Lower leg skin (tissue), 4 donors: ENCODE data around the gene CDK12. TPM values are rescaled to one million over a fixed set of nuclear protein-coding genes. Genes with fewer than 3 reads are reported as not detected.

Source experiments
- DNase-seq, 2 donors: peaks; one replicate each; pipeline ENCODE4 v3.0.0-alpha.2; 2019; ENCODE audit warnings: low spot score in 2 of 2
- H3K4me3 ChIP-seq: fragments of 200-600 bp; sonication (generic); 2 replicates; pipeline ENCODE4 v1.5.1; 2017; ENCODE audit warnings: mild to moderate bottlenecking, low read depth; ENCODE audit not compliant: poor library complexity, severe bottlenecking
- POLR2A ChIP-seq, 2 donors: fragments of 450-650 bp; IDR thresholded peaks; one replicate each; pipeline ENCODE4 v1.6.1; 2016 to 2017; ENCODE audit warnings: antibody characterized with exemption in 2 of 2, mild to moderate bottlenecking in 1 of 2, moderate library complexity in 1 of 2
- WGBS, 2 donors: methylation state at CpG; one replicate each; pipeline ENCODE4 v1.1.5; 2018; 5-methylcytosine and 5-hydroxymethylcytosine counted together
- intact Hi-C: fragments of 100-400 bp; cut with DNase I; formaldehyde crosslinking; loops from one replicate; pipeline ENCODE4 v1.15.0; 2023; ENCODE audit warnings: low total_unique reads
- total RNA-seq, 4 donors: library from RNA; depleted of rRNA; stranded (reverse); fragments of >200 nt; gene quantifications; one replicate each; pipeline ENCODE4 v1.1.0, GENCODE V29; 2016
- TF ChIP-seq, protein P1 (sequence below), 3 donors: fragments of 450-650 bp; IDR thresholded peaks; one replicate each; pipeline ENCODE4 v1.5.1; 2016; ENCODE audit warnings: antibody characterized with exemption in 3 of 3, mild to moderate bottlenecking in 3 of 3, moderate library complexity in 2 of 3

The CDK12 gene
- total RNA-seq, 4 donors from 2014 or later: 33.9 to 56.8 (median 46.5) TPM

DNA sequence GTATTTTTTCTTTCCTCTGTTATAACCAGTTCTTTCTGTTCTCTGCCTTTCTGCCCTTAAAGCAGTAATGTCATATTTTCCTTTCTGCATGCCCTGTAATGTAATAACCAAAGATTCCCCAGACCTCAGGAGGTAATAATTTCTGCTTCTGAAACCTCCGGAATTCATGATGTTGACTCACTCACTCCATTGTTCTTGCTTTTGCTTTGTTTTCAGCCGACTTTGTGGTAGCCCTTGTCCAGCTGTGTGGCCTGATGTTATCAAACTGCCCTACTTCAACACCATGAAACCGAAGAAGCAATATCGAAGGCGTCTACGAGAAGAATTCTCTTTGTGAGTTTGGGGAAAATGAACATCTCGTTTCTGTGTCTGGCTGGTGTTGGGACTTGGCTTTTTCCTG, 55.9 kb downstream of the CDK12 start:
- no peak overlapping the region for H3K4me3 ChIP-seq
- intact Hi-C loops: no loop called here
- TF ChIP-seq POLR2A (IDR thresholded peaks at IDR 0.05): no peak
- TF ChIP-seq, protein P1, sequence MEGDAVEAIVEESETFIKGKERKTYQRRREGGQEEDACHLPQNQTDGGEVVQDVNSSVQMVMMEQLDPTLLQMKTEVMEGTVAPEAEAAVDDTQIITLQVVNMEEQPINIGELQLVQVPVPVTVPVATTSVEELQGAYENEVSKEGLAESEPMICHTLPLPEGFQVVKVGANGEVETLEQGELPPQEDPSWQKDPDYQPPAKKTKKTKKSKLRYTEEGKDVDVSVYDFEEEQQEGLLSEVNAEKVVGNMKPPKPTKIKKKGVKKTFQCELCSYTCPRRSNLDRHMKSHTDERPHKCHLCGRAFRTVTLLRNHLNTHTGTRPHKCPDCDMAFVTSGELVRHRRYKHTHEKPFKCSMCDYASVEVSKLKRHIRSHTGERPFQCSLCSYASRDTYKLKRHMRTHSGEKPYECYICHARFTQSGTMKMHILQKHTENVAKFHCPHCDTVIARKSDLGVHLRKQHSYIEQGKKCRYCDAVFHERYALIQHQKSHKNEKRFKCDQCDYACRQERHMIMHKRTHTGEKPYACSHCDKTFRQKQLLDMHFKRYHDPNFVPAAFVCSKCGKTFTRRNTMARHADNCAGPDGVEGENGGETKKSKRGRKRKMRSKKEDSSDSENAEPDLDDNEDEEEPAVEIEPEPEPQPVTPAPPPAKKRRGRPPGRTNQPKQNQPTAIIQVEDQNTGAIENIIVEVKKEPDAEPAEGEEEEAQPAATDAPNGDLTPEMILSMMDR (IDR thresholded peaks at IDR 0.05): no peak
- DNase-seq: no peak
- WGBS, 2 donors: 84 to 89% methylated on average over 7 of the region's 7 CpGs

DNA sequence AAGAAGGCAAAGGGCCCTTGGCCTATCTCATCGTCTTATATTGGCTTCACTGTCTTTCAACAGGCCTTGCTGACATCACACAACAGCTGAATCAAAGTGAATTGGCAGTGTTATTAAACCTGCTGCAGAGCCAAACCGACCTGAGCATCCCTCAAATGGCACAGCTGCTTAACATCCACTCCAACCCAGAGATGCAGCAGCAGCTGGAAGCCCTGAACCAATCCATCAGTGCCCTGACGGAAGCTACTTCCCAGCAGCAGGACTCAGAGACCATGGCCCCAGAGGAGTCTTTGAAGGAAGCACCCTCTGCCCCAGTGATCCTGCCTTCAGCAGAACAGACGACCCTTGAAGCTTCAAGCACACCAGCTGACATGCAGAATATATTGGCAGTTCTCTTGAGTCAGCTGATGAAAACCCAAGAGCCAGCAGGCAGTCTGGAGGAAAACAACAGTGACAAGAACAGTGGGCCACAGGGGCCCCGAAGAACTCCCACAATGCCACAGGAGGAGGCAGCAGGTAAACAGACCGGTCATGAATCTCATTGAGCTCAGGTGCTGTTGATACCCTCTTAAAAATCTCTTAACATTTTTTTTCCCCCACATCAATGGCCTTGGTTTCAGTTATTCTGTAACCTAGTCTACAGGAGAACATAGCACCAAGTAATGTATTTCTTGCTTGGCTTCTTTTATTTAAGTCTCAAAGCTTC, 64.7 kb downstream of the CDK12 start:
- WGBS, 2 donors: 71 to 77% methylated on average over 6 of the region's 6 CpGs
- no peak for DNase-seq
- no peak overlapping the region for H3K4me3 ChIP-seq
- intact Hi-C loops: no loop called here
- no peak for TF ChIP-seq POLR2A (IDR thresholded peaks at IDR 0.05)
- TF ChIP-seq, protein P1 (IDR thresholded peaks at IDR 0.05): no peak

DNA sequence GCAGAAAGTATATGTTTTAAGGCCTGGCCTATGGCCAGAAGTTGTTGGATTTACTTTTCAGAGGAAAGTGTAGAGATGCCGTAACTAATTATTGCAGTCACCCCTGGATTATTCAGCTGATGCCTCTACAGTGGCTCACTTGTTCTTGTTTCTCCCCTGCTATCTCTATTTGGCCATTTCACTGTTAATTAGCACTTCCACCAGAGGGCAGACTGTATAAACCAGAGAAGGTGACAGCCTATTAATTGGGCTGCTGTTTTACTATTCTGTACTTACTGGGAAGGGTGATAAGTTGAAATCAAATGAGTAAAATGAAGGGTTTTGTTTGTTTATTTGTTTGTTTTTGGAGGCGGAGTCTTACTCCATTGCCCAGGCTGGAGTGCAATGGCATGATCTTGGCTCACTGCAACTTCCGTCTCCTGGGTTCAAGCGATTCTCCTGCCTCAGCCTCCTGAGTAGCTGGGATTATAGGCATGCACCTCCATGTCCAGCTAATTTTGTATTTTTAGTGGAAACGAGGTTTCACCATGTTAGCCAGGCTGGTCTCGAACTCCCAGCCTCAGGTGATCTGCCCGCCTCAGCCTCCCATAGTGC, 66.0 kb downstream of the CDK12 start:
- no peak for DNase-seq
- 91% methylated on average over 7 of the region's 7 CpGs for WGBS, 2 donors
- intact Hi-C loops: no loop called here
- TF ChIP-seq, protein P1 (IDR thresholded peaks at IDR 0.05): no peak
- TF ChIP-seq POLR2A (IDR thresholded peaks at IDR 0.05): no peak
- no peak overlapping the region for H3K4me3 ChIP-seq

DNA sequence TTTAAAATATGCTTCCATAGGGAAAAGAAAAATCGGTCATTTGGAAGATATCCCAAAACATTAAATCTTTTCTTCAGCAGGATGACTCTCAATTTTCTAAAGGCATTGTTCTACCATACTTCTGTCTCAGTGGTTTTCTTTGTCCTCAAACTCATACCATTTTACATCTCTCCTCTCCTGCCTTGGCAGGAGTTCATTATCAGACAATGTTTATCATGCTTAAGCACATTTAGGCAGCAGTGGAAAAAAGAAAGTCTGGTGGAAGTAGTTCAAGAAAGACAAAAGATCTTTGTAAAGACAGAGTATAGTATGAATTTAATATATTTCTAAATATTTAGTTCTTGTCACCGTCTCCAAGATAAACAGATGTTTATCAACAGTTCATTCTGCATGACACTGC, 68.2 kb downstream of the CDK12 start:
- intact Hi-C loops: no loop called here
- no peak overlapping the region for H3K4me3 ChIP-seq
- 41 to 49% methylated on average over 2 of the region's 2 CpGs for WGBS, 2 donors
- TF ChIP-seq POLR2A (IDR thresholded peaks at IDR 0.05): no peak
- TF ChIP-seq, protein P1 (IDR thresholded peaks at IDR 0.05): no peak
- no peak for DNase-seq

DNA sequence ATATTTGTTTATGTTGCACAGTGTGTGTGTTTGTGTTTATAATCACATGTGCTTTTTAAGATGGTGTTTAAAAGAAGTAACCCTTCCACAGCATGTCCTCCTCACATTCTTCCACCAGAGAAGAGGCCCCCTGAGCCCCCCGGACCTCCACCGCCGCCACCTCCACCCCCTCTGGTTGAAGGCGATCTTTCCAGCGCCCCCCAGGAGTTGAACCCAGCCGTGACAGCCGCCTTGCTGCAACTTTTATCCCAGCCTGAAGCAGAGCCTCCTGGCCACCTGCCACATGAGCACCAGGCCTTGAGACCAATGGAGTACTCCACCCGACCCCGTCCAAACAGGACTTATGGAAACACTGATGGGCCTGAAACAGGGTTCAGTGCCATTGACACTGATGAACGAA, 69.2 kb downstream of the CDK12 start:
- WGBS, 2 donors: 76 to 84% methylated on average over 10 of the region's 10 CpGs
- TF ChIP-seq, protein P1 (IDR thresholded peaks at IDR 0.05): no peak
- TF ChIP-seq POLR2A (IDR thresholded peaks at IDR 0.05): no peak

More for the DNA sequence above, 69.2 kb downstream of the CDK12 start:
- intact Hi-C loops: no loop called here
- no peak for DNase-seq
- H3K4me3 ChIP-seq: no peak overlapping the region
